Left hindlimb (tissue), 1 donor: ENCODE data around the gene MEGF10.

ENCODE experiments used
- DNase-seq: peaks from one replicate; pipeline ENCODE4 v3.0.0-alpha.2; 2018

The MEGF10 gene

GRCh38 chr5:127375544-127376091 is 85.0 kb downstream of the MEGF10 start:
- no peak for DNase-seq

DNA sequence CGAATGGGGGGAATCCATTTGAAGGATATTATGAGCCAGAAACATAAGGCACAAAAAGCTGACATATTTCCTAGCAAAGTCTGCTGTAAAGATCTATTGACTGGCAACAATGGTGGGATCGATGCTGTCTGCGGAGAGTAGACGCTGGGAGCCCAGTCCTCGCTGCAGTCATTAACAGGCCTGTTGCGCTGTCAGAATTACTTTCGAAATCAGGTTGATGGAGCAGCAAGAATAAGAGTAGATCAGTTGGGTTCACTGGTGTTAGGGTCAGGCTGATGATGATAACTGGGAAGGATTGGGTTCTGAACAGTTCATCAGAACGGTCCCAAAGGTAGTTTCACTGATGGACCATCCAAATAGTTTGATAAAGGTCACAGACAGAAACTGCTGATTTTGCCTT is 87.1 kb downstream of the MEGF10 start:
- no peak for DNase-seq

- no peak for DNase-seq
These were observed 95.3 kb downstream of the MEGF10 start for GRCh38 chr5:127385936-127386335.

DNA sequence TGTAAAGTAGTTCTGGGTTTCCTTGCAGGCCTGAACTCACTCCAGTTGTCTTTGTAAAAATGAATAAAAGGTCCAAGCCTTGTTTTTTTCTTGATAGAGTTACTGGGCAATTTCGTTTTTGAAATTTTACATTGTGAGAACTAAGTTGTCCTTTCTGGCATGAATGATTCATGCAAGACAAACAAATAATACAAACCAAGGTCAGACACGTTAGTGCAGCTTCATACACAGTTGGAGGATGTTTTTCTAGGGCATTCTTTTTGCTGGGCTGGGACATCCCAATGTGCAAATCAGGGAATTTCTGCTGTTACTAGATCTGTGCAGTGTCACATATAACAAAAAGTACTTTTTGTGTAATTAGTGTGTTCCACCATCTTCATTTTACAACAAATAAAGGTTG is 96.0 kb downstream of the MEGF10 start:
- no peak for DNase-seq

DNA sequence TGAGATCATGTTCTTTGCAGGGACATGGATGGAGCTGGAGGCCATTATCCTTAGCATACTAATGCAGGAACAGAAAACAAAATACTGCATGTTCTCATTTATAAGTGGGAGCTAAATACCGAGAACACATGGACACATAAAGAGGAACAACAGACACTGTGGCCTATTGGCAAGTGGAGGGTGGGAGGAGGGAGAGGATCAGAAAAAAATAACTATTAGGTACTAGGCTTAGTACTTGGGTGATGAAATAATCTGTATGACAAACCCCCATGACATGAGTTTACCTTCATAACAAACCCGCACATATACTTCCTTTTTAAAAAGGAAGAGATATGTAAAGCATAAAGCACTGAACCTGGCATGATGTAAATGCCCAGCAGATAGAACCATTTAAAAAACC is 99.0 kb downstream of the MEGF10 start:
- no peak for DNase-seq

- DNase-seq: no peak
These were observed 102.2 kb downstream of the MEGF10 start for GRCh38 chr5:127392762-127393161.

DNA sequence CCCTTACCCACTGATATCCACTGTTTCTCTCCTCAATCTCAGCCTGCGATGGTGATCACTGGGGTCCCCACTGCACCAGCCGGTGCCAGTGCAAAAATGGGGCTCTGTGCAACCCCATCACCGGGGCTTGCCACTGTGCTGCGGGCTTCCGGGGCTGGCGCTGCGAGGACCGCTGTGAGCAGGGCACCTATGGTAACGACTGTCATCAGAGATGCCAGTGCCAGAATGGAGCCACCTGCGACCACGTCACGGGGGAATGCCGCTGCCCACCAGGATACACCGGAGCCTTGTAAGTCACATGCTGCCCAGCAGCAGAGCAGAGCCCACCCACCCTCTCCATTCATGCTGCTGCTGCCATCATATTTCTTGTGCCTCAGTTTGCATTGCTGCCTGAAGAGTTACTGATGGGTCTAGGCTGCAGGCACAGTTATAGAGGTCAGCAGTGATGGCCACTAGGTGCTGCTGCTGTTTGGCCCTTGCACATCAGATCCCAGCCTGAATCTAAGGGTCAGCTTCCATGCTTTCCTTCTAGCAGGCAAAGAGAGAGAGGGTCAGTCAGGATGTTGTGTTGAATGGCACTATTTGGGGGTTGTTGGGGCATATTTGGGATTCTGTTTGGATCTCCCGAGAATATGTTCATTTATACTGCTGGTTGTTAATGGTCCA is 106.0 kb downstream of the MEGF10 start:
- no peak for DNase-seq

GRCh38 chr5:127398508-127398907 is 107.9 kb downstream of the MEGF10 start:
- DNase-seq: no peak

DNA sequence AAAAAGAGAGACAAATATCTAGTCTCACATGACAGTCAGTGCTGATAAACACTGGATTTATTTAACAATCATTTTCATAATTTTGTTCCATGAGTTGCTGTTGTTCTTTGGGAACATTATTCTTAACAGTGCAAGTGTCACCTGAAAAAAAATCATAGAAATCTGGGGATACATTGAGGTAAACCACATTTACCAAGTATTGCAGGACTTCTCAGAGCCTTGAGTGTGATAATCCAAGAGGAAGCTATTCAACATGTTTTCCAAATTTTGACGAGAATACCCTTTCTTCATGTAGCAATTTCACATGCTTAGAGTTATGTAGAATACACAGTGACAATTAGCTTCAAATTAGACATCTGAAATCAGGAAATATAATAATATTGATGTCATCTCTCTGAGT is 108.5 kb downstream of the MEGF10 start:
- no peak for DNase-seq

GRCh38 chr5:127400539-127400938 is 109.9 kb downstream of the MEGF10 start:
- no peak for DNase-seq

DNA sequence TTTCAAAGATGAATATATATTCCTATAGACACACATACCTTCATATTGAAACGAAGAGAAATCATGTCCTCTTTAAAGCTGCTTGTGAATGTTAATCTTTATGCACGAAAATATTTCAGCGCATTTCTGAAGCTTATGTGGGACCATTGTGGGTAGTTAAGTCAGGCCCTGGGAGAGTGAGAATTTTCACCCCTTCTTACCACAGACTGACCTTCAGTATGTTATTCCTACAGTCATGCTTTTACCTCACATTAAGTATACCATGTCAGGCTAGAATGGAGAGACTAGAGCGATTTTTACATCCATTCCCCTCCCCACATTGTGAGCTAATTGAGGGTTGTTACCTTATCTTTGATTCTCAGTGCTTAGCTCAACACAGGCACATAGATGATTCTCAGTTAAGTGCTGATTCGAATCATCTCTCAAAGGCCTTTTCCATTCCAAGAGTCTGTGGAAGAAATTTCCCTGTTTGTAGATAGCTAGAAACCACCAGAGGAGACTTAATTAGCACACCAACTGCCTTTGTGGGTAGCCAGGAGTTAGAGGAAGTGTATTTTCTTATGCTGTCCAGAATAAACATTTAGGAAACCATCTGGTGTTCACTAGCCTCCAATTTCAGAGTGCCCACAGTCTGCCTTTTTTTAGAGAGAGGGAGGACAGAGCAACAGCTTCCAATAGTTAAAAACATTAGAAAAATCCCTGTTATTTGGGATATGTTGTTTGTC is 110.5 kb downstream of the MEGF10 start:
- no peak for DNase-seq

DNA sequence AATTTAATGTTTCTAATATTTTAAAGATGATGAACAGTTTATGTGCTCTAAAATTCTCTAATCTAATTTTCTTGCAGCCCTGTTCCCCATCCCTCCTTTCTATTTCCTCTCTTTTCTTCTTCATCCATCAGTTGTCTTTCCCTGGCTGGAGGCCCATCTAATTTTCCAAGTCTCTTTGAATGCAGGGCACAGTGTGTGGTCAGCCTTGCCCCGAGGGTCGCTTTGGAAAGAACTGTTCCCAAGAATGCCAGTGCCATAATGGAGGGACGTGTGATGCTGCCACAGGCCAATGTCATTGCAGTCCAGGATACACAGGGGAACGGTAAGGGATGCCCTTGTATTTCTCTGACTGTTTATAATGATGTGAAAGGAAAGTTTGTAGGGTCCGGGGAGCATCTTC is 111.8 kb downstream of the MEGF10 start:
- no peak for DNase-seq

DNA sequence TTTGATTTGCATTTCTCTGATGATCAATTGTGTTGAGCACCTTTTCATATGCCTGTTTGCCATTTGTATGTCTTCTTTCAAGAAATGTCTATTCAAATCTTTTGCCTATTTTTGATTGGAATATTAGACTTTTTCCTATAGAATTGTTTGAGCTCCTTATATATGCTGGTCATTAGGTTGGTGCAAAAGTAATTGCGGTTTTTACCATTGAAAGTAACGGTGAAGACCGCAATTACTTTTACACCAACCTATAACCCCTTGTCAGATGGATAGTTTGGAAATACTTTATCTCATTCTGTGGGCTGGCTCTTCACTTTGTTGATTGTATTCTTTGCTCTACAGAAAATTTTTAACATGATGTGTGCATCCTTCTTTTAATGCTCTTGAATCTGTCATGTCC is 113.6 kb downstream of the MEGF10 start:
- no peak for DNase-seq

- no peak for DNase-seq
These were observed 115.9 kb downstream of the MEGF10 start for GRCh38 chr5:127406326-127407121.

DNA sequence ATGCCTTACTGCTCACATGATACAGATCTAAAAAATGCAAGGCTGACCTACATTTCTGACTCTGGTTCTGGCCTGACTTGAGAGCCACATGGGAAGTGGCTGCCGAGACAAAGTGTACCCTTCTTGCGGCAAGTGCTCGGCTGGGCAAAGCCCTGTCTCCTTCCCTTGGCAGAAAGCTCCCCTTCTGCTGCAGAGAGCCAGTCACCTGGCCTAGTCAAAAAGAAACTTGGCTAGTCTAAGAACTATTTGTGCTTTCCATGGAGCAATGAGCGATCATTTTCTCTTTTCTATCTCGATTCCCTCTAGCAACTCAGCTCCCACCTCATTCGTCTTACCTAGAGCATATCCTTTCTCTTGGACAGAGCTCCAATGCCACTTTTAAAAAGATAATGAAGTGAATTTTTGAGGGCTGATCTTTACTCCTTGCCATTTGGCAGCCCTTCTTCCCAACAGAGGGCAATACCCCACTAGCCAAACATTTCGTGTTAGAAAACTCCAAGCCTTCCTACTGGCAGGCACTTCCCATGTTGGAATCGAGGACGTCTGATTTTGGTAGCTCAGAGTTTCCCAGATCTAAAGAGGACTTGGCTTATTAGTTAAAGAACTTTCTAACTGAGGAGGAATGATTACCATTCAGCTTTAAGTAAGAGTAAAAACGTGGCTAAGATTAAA is 118.8 kb downstream of the MEGF10 start:
- DNase-seq: no peak

DNA sequence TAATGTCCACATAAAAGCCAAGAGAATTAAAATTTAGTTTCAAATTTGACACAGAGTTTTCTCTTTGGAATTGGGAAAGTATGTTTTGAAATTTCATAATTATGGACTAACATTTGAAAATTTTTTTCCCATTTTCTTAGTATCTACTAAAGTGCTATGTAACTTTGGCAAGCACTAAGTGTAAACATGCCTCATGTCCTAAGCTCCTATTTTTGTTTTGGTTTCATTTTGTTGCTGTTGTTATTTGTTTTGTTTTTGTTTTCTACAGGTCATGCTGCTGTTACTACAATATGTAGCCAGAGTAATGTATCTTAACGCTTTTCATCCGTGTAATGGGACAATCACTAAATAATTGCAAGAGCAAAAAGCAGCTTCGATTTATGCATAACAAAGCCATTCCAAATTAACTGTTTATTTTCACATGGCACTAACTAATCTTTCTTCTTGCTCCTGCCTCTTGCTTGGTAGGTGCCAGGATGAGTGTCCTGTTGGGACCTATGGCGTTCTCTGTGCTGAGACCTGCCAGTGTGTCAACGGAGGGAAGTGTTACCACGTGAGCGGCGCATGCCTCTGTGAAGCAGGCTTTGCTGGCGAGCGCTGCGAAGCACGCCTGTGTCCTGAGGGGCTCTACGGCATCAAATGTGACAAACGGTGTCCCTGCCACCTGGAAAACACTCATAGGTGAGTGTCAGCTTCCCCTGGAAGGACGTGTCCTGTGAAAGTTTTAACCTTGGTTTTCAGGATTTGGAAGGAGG is 119.5 kb downstream of the MEGF10 start:
- no peak for DNase-seq

- no peak for DNase-seq
These were observed 120.4 kb downstream of the MEGF10 start for GRCh38 chr5:127410959-127411358.

GRCh38 chr5:127411381-127411780 is 120.8 kb downstream of the MEGF10 start:
- no peak for DNase-seq

DNA sequence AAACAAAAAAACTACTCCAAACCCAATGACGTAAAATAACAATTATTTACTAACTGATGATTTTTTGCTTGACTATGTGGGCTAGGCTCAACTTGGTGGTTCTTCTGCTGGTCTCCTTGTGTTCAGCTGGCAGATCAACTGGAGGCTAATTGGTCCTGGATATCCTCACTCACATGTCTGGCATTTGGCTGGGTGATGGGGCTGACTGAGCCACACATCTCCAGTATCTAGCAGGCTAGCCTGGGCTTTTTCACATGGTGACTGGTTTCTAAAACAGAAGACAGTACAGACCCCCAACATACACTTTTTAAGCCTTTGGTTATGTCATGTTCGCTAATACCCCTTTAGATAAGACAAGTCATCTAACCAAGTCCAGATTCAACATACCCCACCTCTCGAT is 122.1 kb downstream of the MEGF10 start:
- no peak for DNase-seq

GRCh38 chr5:127415034-127415433 is 124.4 kb downstream of the MEGF10 start:
- DNase-seq: no peak

DNA sequence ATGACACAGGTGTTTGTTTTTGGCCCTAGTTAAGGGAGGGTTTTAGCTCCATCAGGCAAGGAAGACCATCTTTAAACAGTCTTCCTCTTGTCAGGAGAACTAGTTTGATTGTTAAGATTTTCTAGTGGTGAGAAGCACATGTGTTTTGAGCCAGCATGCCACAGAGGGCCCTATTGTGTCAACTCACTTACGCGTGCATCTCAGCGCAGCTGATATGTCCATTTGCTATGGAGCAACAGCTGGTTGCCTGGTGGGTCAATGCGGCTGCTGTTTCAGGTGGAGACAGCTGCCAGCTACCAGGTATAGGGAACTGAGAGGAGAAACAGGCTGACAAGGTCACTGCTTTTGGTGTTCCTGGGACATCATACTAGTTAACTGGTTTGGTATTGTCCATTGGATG is 126.3 kb downstream of the MEGF10 start:
- DNase-seq: peak; percentile 48

GRCh38 chr5:127417528-127417927 is 126.9 kb downstream of the MEGF10 start:
- peak; percentile 48 for DNase-seq
